HG03135 (cell line): ENCODE results near the gene DDX6.
"Not testable (repeated sequence)": the region's sequence is repeated elsewhere in the genome, so short reads cannot be mapped to it uniquely, and the experiment has no call there.

Source experiments
- ATAC-seq: cut with Tn5 transposase; IDR thresholded peaks from one replicate; pipeline ENCODE4 v1.9.1; 2021; ENCODE audit warnings: mild to moderate bottlenecking, moderate library complexity; ENCODE audit not compliant: unreplicated experiment

The DDX6 gene

GRCh38 chr11:118792570-118793124 is 1.7 kb upstream of the DDX6 start:
- ATAC-seq: peak; percentile 48

DNA sequence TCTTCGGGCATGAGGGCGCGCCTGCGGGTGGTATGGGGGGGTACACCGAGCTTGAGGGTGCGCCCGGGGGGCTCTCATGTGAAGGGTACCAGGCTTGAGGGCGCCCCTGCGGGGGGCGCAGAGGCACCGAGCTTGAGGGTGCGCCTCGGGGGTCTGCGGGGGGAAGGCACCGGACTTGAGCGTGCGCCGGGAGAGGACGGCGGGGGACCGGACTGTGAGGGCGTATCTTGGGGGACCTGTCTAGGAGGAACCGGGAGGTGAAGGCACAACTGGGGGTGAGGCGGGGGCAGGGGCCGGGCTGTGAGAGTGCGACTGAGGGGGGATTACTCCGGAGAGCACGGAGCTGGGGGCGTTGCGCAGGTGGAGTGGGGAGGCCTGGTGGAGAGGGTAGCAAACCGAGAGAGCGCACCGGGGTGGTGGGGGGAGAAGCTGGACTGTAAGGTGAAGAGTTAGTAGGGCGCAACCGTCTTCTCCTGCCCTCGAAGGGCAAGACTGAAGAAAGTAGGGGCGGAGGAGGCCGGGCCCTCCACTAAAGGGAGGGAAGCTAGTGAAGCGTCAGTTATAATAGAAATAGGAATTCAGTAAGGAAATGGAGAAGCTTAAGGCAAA is 1.1 kb upstream of the DDX6 start:
- ATAC-seq: no peak

DNA sequence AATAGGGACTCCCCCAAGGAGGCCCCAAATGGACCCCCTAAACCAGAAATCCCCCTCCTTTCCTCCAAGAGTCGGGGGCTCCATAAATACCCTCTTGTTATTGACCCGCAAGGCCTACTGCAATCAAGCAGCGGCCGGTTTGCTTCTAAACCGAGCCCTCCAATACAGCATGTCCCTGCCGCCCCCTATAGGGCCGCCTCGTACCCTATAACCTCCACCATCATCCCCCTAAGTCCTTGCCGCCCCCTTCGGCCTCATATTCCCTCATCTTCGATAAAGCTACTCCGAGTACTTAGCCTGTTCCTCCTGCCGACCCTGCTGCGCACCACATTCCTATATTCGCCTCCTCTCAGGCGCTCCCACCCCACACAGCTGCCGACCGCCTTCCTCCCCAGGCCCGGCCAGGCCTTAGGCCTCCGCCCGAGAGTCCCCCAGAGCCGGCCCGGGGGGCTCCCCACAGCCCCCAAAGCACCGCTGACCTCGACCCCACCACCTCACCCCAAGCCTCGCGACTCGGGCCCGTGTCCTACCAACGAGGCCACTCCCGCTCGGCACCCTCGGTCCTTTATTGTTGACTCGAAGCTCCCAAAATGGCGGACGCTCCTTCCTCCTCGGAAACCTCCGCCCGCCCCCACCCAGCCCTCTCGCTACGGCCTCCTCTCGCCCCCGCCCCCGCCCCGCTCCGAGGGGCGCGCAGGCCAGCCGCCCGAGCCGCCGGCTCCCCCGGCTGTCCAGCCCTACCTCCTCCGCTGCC is 430 bp downstream of the DDX6 start:
- peak; percentile 28 for ATAC-seq

DNA sequence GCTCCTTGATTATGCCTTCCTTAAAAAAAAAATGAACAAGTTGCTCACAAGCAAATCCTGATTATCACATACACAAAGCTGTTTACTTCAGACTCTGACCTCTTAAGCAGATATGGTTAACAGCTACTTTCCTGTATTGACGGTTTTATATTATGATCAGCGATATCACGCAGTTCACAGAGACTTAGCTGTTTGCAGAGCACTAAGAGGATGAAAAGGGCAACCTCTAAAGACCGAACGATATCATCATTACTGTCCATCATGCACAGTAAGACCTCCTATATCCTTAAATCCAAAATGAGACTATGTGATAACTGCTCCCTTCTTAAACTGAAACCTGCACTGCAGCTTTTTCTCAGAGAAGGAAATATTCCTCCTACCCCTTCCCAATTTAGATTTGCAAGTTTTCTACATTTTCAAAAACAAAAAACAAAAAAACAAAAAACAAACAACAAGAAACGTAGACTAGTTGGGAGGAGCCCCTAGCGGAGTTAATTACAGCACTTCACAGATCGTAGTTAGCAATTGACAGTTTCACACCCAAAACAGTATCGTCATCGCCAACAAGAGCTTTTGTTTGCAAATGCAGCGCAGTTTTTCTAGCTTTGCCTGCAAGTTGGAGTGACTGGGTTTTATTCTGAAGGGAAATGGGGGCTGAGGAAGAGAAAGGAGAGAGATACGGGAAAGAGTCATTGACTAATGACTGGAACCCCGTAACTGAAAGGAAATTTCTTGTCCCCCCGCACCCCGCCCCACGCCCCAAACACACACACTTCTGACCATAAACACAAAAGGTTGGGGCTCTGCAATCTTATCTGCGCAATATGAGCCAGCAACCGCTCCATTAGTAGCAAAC is 1.2 kb downstream of the DDX6 start:
- ATAC-seq: no peak

- no peak for ATAC-seq
Observed at GRCh38 chr11:118786657-118787056, 4.3 kb downstream of the DDX6 start.

DNA sequence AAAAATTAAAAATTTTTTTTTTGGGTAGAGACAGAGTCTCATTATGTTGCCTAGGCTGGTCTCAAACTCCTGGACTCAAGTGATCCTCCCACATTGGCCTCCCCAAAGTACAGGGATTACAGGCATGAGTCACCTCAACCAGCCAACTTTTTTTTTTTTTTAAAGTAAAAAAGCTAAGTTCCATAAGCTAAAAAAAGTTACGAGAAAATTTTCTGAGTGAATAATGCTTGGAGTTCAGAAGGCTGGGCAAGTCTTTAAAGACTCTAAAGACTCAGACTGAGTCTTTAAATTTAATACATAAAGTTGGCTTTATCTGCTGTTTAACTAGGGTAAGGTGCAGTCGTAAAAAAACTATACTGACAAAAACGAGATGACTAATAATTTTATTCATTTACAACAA is 5.6 kb downstream of the DDX6 start:
- no peak for ATAC-seq

DNA sequence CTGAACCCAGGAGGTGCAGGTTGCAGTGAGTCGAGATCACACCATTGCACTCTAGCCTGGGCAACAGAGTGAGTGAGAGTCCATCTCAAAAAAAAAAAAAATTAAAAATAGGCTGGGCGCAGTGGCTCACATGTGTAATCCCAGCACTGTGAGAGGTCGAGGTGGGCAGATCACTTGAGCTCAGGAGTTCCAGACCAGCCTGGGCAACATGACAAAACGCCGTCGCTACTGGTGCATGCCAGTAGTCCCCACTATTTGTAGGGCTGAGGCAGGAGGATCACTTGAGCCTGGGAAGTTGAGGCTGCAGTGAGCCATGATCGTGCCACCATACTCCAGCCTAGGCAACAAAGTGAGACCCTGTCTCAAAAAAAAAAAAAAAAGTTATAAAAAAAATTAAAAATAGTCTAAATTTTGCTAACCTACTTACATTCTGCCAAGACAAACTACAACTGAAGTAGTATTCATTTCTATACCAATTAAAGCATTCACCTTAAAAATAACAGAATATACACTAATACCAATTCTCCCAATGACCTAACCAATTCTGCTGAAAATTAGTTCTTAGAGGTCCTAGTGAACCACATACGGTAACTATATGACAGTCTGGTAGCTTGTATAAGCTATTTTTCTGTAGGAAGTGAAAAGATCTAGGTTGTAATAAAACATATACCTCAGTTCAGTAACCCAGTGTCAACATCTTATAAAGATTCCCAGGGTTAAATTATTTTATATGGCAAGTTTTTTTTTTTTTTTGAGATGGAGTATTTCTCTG is 7.1 kb downstream of the DDX6 start:
- ATAC-seq: no peak

DNA sequence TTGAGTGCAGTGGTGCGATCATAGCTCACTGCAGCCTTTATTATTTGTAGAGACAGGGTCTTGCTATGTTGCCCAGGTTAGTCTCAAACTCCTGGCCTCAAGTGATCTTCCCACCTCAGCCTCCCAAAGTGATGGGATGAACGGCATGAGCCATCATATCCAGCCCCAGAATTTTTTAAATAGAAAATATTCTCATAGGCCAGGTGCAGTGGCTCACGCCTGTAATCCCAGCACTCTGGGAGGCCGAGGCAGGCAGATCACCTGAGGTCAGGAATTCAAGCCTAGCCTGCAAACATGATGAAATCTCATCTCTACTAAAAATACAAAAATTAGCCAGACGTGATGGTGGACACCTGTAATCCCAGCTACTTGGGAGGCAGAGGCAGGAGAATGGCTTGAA is 7.6 kb downstream of the DDX6 start:
- ATAC-seq: not testable (repeated sequence)

DNA sequence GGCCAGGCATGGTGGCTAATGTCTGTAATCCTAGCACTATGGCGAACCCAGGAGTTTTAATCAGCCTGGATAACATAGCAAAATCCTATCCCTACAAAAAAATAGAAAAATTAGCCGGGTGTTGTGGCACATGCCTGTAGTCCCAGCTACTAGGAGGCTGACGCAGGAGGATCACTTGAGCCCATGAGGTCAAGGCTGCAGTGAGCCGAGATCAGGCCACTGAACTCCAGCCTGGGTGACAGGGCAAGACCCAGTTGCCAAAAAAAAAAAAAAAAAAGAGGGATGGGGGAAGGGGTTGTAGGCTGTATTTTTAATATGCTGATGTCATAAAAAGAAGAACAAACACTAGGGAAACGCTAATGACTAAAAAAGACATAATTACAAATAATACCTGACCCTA is 12.1 kb downstream of the DDX6 start:
- no peak for ATAC-seq

DNA sequence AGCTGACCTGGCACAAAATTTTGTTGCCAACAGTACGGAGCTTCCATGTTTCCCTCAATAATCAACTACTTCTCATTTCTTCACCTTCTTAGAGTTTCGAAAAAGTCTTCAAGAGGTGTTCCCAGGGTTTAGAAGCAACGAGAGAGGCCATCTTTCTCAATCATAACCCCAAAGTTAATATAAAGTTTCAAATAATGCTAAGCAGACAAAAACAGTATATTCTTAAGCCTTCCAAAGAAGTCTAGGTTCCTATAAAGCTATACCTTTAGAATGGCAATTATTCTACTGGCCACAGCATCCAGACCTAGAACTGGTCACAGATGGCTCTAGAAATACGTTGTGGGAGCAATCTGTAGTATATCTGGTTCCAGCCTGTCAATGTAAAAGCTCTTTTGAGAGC is 16.9 kb downstream of the DDX6 start:
- ATAC-seq: no peak

DNA sequence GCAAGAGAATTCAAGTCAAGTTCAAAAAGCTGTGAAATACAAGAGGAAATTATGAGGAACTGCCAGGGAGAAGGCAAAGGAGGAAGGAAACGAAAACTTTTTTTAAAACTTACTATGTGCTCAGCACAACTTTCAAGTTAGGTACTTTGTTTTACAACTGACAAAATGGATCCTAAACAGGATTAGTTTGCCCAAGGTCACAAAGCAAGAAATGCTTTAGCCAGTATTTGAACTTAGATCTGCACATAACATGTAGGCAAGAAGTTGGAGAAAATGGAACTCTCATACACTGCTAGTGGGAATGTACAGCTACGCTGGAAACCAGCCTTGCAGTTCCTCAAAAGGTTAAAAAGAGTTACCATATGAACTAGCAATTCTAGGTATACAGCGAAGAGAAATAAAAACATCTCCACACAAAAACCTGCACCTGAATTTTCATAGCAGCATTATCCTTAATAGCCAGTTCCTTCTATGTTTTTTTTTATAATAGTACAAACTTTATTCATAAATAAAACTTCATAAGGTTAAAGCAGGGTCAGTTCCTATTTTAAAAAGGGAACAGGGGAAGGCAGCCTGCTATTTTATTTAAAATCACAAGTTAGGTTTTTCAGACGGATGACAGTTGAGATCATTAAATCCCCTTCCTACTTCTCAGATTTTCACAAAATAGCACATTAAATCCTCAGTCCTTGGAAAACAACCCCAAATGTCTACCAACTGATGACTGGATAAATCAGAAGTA is 19.2 kb downstream of the DDX6 start:
- ATAC-seq: no peak

DNA sequence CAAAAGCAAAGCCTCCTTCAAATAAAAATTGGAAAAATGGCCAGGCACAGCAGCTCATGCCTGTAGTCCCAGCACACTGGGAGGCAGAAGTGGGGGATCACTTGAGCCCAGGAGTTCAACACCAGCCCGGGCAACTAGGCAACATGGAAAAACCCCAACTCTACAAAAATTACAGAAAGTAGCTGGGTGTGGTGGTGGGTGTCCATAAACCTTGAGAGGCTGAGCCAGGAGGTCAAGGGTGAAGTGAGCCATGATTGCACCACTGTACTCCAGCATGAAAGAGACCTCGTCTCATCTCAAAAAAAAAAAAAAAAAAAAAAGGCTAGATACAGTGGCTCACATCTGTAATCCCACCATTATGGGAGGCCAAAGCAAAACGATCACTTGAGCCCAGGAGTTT is 22.3 kb downstream of the DDX6 start:
- ATAC-seq: no peak

DNA sequence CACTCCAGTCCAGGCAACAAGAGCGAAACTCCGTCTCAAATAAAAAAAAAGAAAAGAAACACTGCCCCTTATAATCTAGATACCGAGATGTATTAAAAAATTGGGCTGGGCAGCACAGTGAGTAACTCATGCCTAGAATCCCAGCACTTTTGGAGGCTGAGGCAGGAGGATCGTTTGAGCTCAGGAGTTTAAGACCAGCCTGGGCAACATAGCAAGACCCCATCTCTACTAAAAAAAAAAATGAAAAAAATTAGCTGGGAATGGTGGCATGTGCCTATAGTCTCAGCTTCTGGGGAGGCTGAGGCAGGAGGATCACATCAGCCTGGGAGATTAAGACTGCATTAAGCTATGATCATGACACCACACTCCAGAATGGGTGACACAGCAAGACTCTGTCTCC is 24.9 kb downstream of the DDX6 start:
- no peak for ATAC-seq

- ATAC-seq: not testable (repeated sequence)
Observed at GRCh38 chr11:118765095-118765691, 25.8 kb downstream of the DDX6 start.

GRCh38 chr11:118763041-118763440 is 27.9 kb downstream of the DDX6 start:
- ATAC-seq: no peak

GRCh38 chr11:118761981-118762380 is 29.0 kb downstream of the DDX6 start:
- not testable (repeated sequence) for ATAC-seq

GRCh38 chr11:118757876-118758399 is 33.0 kb downstream of the DDX6 start:
- ATAC-seq: no peak

- ATAC-seq: no peak
Observed at GRCh38 chr11:118752654-118753053, 38.3 kb downstream of the DDX6 start.

- no peak for ATAC-seq
Observed at GRCh38 chr11:118749429-118749828, 41.5 kb downstream of the DDX6 start.
